ENCODE measurements around the gene RRP1B. TPM values are rescaled to one million over a fixed set of nuclear protein-coding genes. Genes with fewer than 3 reads are reported as not detected.
A peak's percentile ranks its signal among the peaks of the same experiment; 100 is the strongest.

RRP1B gene
- total and polyA plus RNA-seq, 2 experiments from 2014 or later = 13.6 to 15.0 TPM

GRCh38 chr21:43644071-43644470, 15.3 kb upstream of the RRP1B start:
- no peak for TF ChIP-seq EZH2phosphoT487 (IDR thresholded peaks at IDR 0.05; ENCODE audit: insufficient read depth, low read depth)
- Histone ChIP-seq H3F3A (ENCODE audit: insufficient read depth) (peaks cover 31% of the 10 kb centered on the region), H2AFZ (peak overlapping the region; percentile 41), H3K79me2 (ENCODE audit: insufficient read depth) (no peaks in the 10 kb centered on the region), H3K4me2 (ENCODE audit: unreplicated experiment) (peak overlapping the region; percentile 64), H4K20me1 (ENCODE audit: insufficient read depth) (no peaks in the 10 kb centered on the region), H3K9me3 (ENCODE audit: low read depth) (no peaks in the 10 kb centered on the region), H3K4me1 (ENCODE audit: insufficient read depth) (peaks cover 28% of the 10 kb centered on the region), H3K9ac (peak overlapping the region; percentile 44), H3K27me3 (replicated peaks; ENCODE audit: insufficient read depth) (no peaks in the 10 kb centered on the region), H3K9me2 (ENCODE audit: insufficient read depth) (no peaks in the 10 kb centered on the region), H3K4me3 (no peak overlapping the region), H3K36me3 (ENCODE audit: low read depth) (no peaks in the 10 kb centered on the region), H3K27ac (peak overlapping the region; percentile 47)
- WGBS, 2 experiments (ENCODE audit: low coverage in 1 of 2, low lambda C conversion rate in 2 of 2, missing lambda C conversion rate in 2 of 2) = 72 to 79% methylated on average over 4 of the region's 4 CpGs
- in situ Hi-C loops (cut with MboI) = loop anchor here (10.0 kb wide), 1 partner anchor 329 kb away; no protein-coding TSS in a partner anchor
- DNase-seq = no peak

- H3K36me3 ChIP-seq (ENCODE audit: low read depth) = no peaks in the 10 kb centered on the region
- no peaks in the 10 kb centered on the region for H3K9me2 ChIP-seq (ENCODE audit: insufficient read depth)
- peaks cover 26% of the 10 kb centered on the region for H3F3A ChIP-seq (ENCODE audit: insufficient read depth)
- H3K9me3 ChIP-seq (ENCODE audit: low read depth) = no peaks in the 10 kb centered on the region
- peak overlapping the region; percentile 47 for H3K27ac ChIP-seq
- TF ChIP-seq EZH2 (IDR thresholded peaks at IDR 0.05; ENCODE audit: insufficient read depth, poor library complexity, severe bottlenecking) = no peak
- no peak for TF ChIP-seq EZH2phosphoT487 (IDR thresholded peaks at IDR 0.05; ENCODE audit: insufficient read depth, low read depth)
- no peaks in the 10 kb centered on the region for H3K27me3 ChIP-seq (replicated peaks; ENCODE audit: insufficient read depth)
- peak overlapping the region; percentile 64 for H3K4me2 ChIP-seq (ENCODE audit: unreplicated experiment)
- H4K20me1 ChIP-seq (ENCODE audit: insufficient read depth) = no peaks in the 10 kb centered on the region
- no peaks in the 10 kb centered on the region for H3K79me2 ChIP-seq (ENCODE audit: insufficient read depth)
- peak overlapping the region; percentile 41 for H2AFZ ChIP-seq
- in situ Hi-C loops (cut with MboI) = loop anchor here (10.0 kb wide), 1 partner anchor 330 kb away; no protein-coding TSS in a partner anchor
- peak overlapping the region; percentile 44 for H3K9ac ChIP-seq
- H3K4me3 ChIP-seq = no peak overlapping the region
- H3K4me1 ChIP-seq (ENCODE audit: insufficient read depth) = peaks cover 28% of the 10 kb centered on the region
- DNase-seq = peak; percentile 88
- WGBS, 2 experiments (ENCODE audit: low coverage in 1 of 2, low lambda C conversion rate in 2 of 2, missing lambda C conversion rate in 2 of 2) = 28 to 30% methylated on average over 6 of the region's 6 CpGs
These were observed 14.8 kb upstream of the RRP1B start for GRCh38 chr21:43644609-43645008.

- TF ChIP-seq EZH2 (IDR thresholded peaks at IDR 0.05; ENCODE audit: insufficient read depth, poor library complexity, severe bottlenecking) = no peak
- no peak for TF ChIP-seq EZH2phosphoT487 (IDR thresholded peaks at IDR 0.05; ENCODE audit: insufficient read depth, low read depth)
- peaks cover 23% of the 10 kb centered on the region for H3K4me1 ChIP-seq (ENCODE audit: insufficient read depth)
- no peaks in the 10 kb centered on the region for H3K9me2 ChIP-seq (ENCODE audit: insufficient read depth)
- H4K20me1 ChIP-seq (ENCODE audit: insufficient read depth) = no peaks in the 10 kb centered on the region
- peak overlapping the region; percentile 35 for H3K4me3 ChIP-seq
- H3F3A ChIP-seq (ENCODE audit: insufficient read depth) = peaks cover 19% of the 10 kb centered on the region
- DNase-seq = peak; percentile 88
- no peaks in the 10 kb centered on the region for H3K79me2 ChIP-seq (ENCODE audit: insufficient read depth)
- H3K27ac ChIP-seq = peak overlapping the region; percentile 47
- no peaks in the 10 kb centered on the region for H3K36me3 ChIP-seq (ENCODE audit: low read depth)
- H3K9ac ChIP-seq = peak overlapping the region; percentile 32
- H3K9me3 ChIP-seq (ENCODE audit: low read depth) = no peaks in the 10 kb centered on the region
- H3K27me3 ChIP-seq (replicated peaks; ENCODE audit: insufficient read depth) = no peaks in the 10 kb centered on the region
- H3K4me2 ChIP-seq (ENCODE audit: unreplicated experiment) = peak overlapping the region; percentile 64
- WGBS, 2 experiments (ENCODE audit: low coverage in 1 of 2, low lambda C conversion rate in 2 of 2, missing lambda C conversion rate in 2 of 2) = 37% methylated on average over 12 of the region's 12 CpGs
- in situ Hi-C loops (cut with MboI) = loop anchor here (10.0 kb wide), 1 partner anchor 331 kb away; no protein-coding TSS in a partner anchor
- peak overlapping the region; percentile 56 for H2AFZ ChIP-seq
These were observed 14.0 kb upstream of the RRP1B start for GRCh38 chr21:43645136-43645891.

- H3K27ac ChIP-seq = peak overlapping the region; percentile 47
- peak overlapping the region; percentile 56 for H2AFZ ChIP-seq
- TF ChIP-seq EZH2 (IDR thresholded peaks at IDR 0.05; ENCODE audit: insufficient read depth, poor library complexity, severe bottlenecking) (no peak), EZH2phosphoT487 (IDR thresholded peaks at IDR 0.05; ENCODE audit: insufficient read depth, low read depth) (no peak)
- no peaks in the 10 kb centered on the region for H3K9me2 ChIP-seq (ENCODE audit: insufficient read depth)
- peak overlapping the region; percentile 32 for H3K9ac ChIP-seq
- peaks cover 23% of the 10 kb centered on the region for H3K4me1 ChIP-seq (ENCODE audit: insufficient read depth)
- no peaks in the 10 kb centered on the region for H3K79me2 ChIP-seq (ENCODE audit: insufficient read depth)
- peaks cover 15% of the 10 kb centered on the region for H3F3A ChIP-seq (ENCODE audit: insufficient read depth)
- H3K9me3 ChIP-seq (ENCODE audit: low read depth) = no peaks in the 10 kb centered on the region
- DNase-seq = peak; percentile 11
- peak overlapping the region; percentile 35 for H3K4me3 ChIP-seq
- H3K4me2 ChIP-seq (ENCODE audit: unreplicated experiment) = peak overlapping the region; percentile 64
- no peaks in the 10 kb centered on the region for H3K27me3 ChIP-seq (replicated peaks; ENCODE audit: insufficient read depth)
- no peaks in the 10 kb centered on the region for H4K20me1 ChIP-seq (ENCODE audit: insufficient read depth)
- 0 to 4% methylated on average over 4 of the region's 4 CpGs for WGBS, 2 experiments (ENCODE audit: low coverage in 1 of 2, low lambda C conversion rate in 2 of 2, missing lambda C conversion rate in 2 of 2)
- H3K36me3 ChIP-seq (ENCODE audit: low read depth) = no peaks in the 10 kb centered on the region
- in situ Hi-C loops (cut with MboI) = loop anchor here (10.0 kb wide), 1 partner anchor 331 kb away; no protein-coding TSS in a partner anchor
These were observed 13.4 kb upstream of the RRP1B start for GRCh38 chr21:43645976-43646375.
